T-helper 1 cell treated with Interleukin-12 subunit alpha and Interleukin-12 subunit beta and Interleukin-4 antibody, amounts not matched to agents 30 μg/mL and 1 μg/mL, for 36 hours (primary cell): ENCODE results near the gene KRT4.
"Not testable (repeated sequence)": the region's sequence is repeated elsewhere in the genome, so short reads cannot be mapped to it uniquely, and the experiment has no call there.

Experiments used
- H3K27ac Mint-ChIP-seq: one replicate; pipeline ENCODE4 v1.8.0; 2021; ENCODE audit warnings: mild to moderate bottlenecking, mixed read lengths
- H3K27me3 Mint-ChIP-seq: one replicate; pipeline ENCODE4 v1.8.0; 2021; ENCODE audit warnings: low read depth, mixed read lengths
- H3K36me3 Mint-ChIP-seq: one replicate; pipeline ENCODE4 v1.8.0; 2021; ENCODE audit warnings: low read depth, mixed read lengths
- H3K4me1 Mint-ChIP-seq: one replicate; pipeline ENCODE4 v1.8.0; 2021; ENCODE audit warnings: low read depth, mixed read lengths
- H3K4me3 Mint-ChIP-seq: one replicate; pipeline ENCODE4 v1.8.0; 2021; ENCODE audit warnings: mild to moderate bottlenecking, moderate library complexity, mixed read lengths
- H3K9me3 Mint-ChIP-seq: one replicate; pipeline ENCODE4 v1.8.0; 2021; ENCODE audit warnings: mixed read lengths

Gene KRT4

GRCh38 chr12:52813885-52814709 is at the start of gene KRT4:
Gene KRT4, minus strand, starts transcription at chr12:52814116. Its CDS starts 58 bp downstream, at chr12:52814058.
- no peaks in the 10 kb centered on the region for H3K4me1 Mint-ChIP-seq
- no peak within 1 kb of the TSS for H3K4me3 Mint-ChIP-seq
- no peaks in the 10 kb centered on the region for H3K36me3 Mint-ChIP-seq
- H3K27me3 Mint-ChIP-seq, result peaks cover 2% of the 10 kb centered on the region
- no peak within 1 kb of the TSS for H3K27ac Mint-ChIP-seq
- H3K9me3 Mint-ChIP-seq, result no peaks in the 10 kb centered on the region

GRCh38 chr12:52862023-52862422 is 48.1 kb upstream of the KRT4 start:
- Mint-ChIP-seq H3K36me3 (no peaks in the 10 kb centered on the region), H3K9me3 (no peaks in the 10 kb centered on the region), H3K4me1 (peaks cover 1% of the 10 kb centered on the region), H3K27ac (no peak overlapping the region), H3K4me3 (no peak overlapping the region), H3K27me3 (no peaks in the 10 kb centered on the region)

GRCh38 chr12:52861511-52861910 is 47.6 kb upstream of the KRT4 start:
- no peaks in the 10 kb centered on the region for H3K27me3 Mint-ChIP-seq
- H3K4me3 Mint-ChIP-seq, result no peak overlapping the region
- no peaks in the 10 kb centered on the region for H3K9me3 Mint-ChIP-seq
- H3K4me1 Mint-ChIP-seq, result no peaks in the 10 kb centered on the region
- no peaks in the 10 kb centered on the region for H3K36me3 Mint-ChIP-seq
- no peak overlapping the region for H3K27ac Mint-ChIP-seq

GRCh38 chr12:52860102-52860823 is 46.3 kb upstream of the KRT4 start:
- H3K36me3 Mint-ChIP-seq, result no peaks in the 10 kb centered on the region
- H3K4me3 Mint-ChIP-seq, result no peak overlapping the region
- peaks cover 6% of the 10 kb centered on the region for H3K27me3 Mint-ChIP-seq
- H3K4me1 Mint-ChIP-seq, result no peaks in the 10 kb centered on the region
- no peaks in the 10 kb centered on the region for H3K9me3 Mint-ChIP-seq
- H3K27ac Mint-ChIP-seq, result no peak overlapping the region

GRCh38 chr12:52857500-52857899 is 43.6 kb upstream of the KRT4 start:
- Mint-ChIP-seq H3K4me1 (no peaks in the 10 kb centered on the region), H3K9me3 (no peaks in the 10 kb centered on the region), H3K36me3 (no peaks in the 10 kb centered on the region)

GRCh38 chr12:52856787-52857186 is 42.9 kb upstream of the KRT4 start:
- no peak overlapping the region for H3K4me3 Mint-ChIP-seq
- H3K36me3 Mint-ChIP-seq, result no peaks in the 10 kb centered on the region
- H3K4me1 Mint-ChIP-seq, result no peaks in the 10 kb centered on the region
- no peaks in the 10 kb centered on the region for H3K9me3 Mint-ChIP-seq
- no peak overlapping the region for H3K27ac Mint-ChIP-seq
- H3K27me3 Mint-ChIP-seq, result peaks cover 24% of the 10 kb centered on the region

More at GRCh38 chr12:52857500-52857899, 43.6 kb upstream of the KRT4 start:
- H3K27ac Mint-ChIP-seq, result no peak overlapping the region
- H3K27me3 Mint-ChIP-seq, result peaks cover 24% of the 10 kb centered on the region
- H3K4me3 Mint-ChIP-seq, result no peak overlapping the region

- H3K27me3 Mint-ChIP-seq, result peaks cover 24% of the 10 kb centered on the region
- not testable (repeated sequence) for H3K4me3 Mint-ChIP-seq, H3K4me1 Mint-ChIP-seq, H3K36me3 Mint-ChIP-seq, H3K9me3 Mint-ChIP-seq, H3K27ac Mint-ChIP-seq
Measured at GRCh38 chr12:52856077-52856476, 42.2 kb upstream of the KRT4 start.

- no peak overlapping the region for H3K27ac Mint-ChIP-seq
- no peak overlapping the region for H3K4me3 Mint-ChIP-seq
- H3K36me3 Mint-ChIP-seq, result no peaks in the 10 kb centered on the region
- peaks cover 3% of the 10 kb centered on the region for H3K4me1 Mint-ChIP-seq
- H3K27me3 Mint-ChIP-seq, result peaks cover 28% of the 10 kb centered on the region
- no peaks in the 10 kb centered on the region for H3K9me3 Mint-ChIP-seq
Measured at GRCh38 chr12:52851787-52852186, 37.9 kb upstream of the KRT4 start.

DNA sequence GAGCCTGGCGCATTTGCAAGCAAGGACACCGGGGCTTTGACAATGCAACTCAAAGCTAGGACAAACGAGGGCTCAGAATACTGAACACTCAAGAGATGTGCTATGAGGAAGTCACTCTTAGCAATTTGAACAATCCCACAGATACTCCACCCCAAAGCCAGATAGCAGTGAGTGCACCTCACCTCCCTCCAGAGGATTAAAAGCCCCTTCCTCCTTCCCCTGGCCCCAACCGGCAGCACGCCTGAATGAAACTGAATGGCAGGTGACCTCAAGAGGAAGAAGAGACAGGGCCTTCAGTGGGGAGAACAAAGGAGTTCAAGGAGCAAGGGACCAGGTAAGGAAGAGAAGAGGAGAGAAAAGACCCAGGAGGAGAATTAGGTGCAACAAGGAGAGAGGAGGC is 36.8 kb upstream of the KRT4 start:
- Mint-ChIP-seq H3K9me3 (no peaks in the 10 kb centered on the region), H3K36me3 (no peaks in the 10 kb centered on the region), H3K27ac (no peak overlapping the region), H3K4me3 (no peak overlapping the region), H3K27me3 (peaks cover 26% of the 10 kb centered on the region), H3K4me1 (peaks cover 3% of the 10 kb centered on the region)

GRCh38 chr12:52849511-52849910 is 35.6 kb upstream of the KRT4 start:
- H3K9me3 Mint-ChIP-seq, result no peaks in the 10 kb centered on the region
- no peaks in the 10 kb centered on the region for H3K36me3 Mint-ChIP-seq
- no peak overlapping the region for H3K27ac Mint-ChIP-seq
- H3K4me1 Mint-ChIP-seq, result peaks cover 3% of the 10 kb centered on the region
- peaks cover 18% of the 10 kb centered on the region for H3K27me3 Mint-ChIP-seq
- no peak overlapping the region for H3K4me3 Mint-ChIP-seq

- peaks cover 3% of the 10 kb centered on the region for H3K4me1 Mint-ChIP-seq
- peaks cover 15% of the 10 kb centered on the region for H3K27me3 Mint-ChIP-seq
- H3K9me3 Mint-ChIP-seq, result no peaks in the 10 kb centered on the region
- no peak within 1 kb of the TSS for H3K4me3 Mint-ChIP-seq
- H3K36me3 Mint-ChIP-seq, result no peaks in the 10 kb centered on the region
- H3K27ac Mint-ChIP-seq, result no peak within 1 kb of the TSS
Measured at GRCh38 chr12:52848661-52849255, 34.8 kb upstream of the KRT4 start, which contains the start of gene KRT78. Gene KRT78, minus strand, starts transcription at chr12:52848994. Its CDS starts 64 bp downstream, at chr12:52848930.

DNA sequence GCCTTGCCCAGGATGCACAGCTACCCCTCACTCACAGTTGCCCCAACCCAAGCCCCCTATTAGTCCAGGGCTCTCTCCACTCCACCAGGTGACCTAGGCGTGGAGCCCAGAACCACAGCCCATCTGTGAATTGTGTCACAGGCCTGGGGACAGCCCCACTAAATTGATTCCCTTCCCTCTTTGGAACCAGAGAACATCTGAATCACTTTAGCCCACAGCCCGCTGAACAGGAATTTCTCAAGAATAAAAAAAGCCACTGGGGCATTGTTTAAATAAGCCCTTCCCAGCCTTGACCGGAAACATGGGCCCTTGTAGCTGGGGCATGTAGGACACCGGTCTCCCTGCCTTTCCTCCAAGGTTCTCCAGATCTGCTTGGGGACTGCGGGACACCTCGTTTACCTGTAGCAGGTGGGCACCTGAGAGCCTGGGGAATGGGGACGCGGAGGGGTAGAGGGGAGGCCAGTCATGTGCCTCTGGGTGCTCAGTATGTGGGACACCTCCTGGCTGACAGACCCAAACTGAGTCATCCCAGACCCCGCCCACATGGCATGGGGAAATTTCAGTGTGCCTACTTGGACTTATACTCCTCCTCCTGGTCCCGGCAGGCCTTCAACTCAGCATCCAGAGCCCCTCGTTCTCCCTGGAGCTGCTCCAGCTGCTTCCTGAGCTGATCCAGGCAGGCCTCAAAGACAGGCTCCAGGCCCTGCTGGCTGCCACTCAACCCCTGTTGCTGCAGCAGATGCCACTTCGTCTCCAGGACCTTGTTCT is 33.6 kb upstream of the KRT4 start:
- Mint-ChIP-seq H3K4me3 (no peak overlapping the region), H3K36me3 (no peaks in the 10 kb centered on the region), H3K4me1 (peaks cover 3% of the 10 kb centered on the region), H3K27ac (no peak overlapping the region), H3K9me3 (no peaks in the 10 kb centered on the region), H3K27me3 (peaks cover 8% of the 10 kb centered on the region)

GRCh38 chr12:52846356-52846970 is 32.5 kb upstream of the KRT4 start:
- Mint-ChIP-seq H3K36me3 (no peaks in the 10 kb centered on the region), H3K27me3 (peaks cover 8% of the 10 kb centered on the region), H3K9me3 (no peaks in the 10 kb centered on the region), H3K4me3 (no peak overlapping the region), H3K4me1 (peaks cover 3% of the 10 kb centered on the region), H3K27ac (no peak overlapping the region)

- no peaks in the 10 kb centered on the region for H3K36me3 Mint-ChIP-seq
- H3K4me3 Mint-ChIP-seq, result no peak overlapping the region
- peaks cover 3% of the 10 kb centered on the region for H3K4me1 Mint-ChIP-seq
- H3K27ac Mint-ChIP-seq, result no peak overlapping the region
- no peaks in the 10 kb centered on the region for H3K9me3 Mint-ChIP-seq
- peaks cover 8% of the 10 kb centered on the region for H3K27me3 Mint-ChIP-seq
Measured at GRCh38 chr12:52845946-52846345, 32.0 kb upstream of the KRT4 start.
